CD4-positive, alpha-beta memory T cell (primary cell): ENCODE measurements around the gene APOL6. TPM values are rescaled to one million over a fixed set of nuclear protein-coding genes. Genes with fewer than 3 reads are reported as not detected.
"Not testable (repeated sequence)": the region's sequence is repeated elsewhere in the genome, so short reads cannot be mapped to it uniquely, and the experiment has no call there.

Experiments
- CTCF ChIA-PET: fragments of 350-600 bp; sonication (Branson Sonifier 250); formaldehyde crosslinking; loops from one replicate; lab custom pipeline; 2021; ENCODE audit warnings: inconsistent platforms; ENCODE audit not compliant: partially characterized antibody; lab: Charles Lee
- POLR2A ChIA-PET: fragments of 350-600 bp; sonication (Branson Sonifier 250); formaldehyde crosslinking; loops from one replicate; lab custom pipeline; 2021; ENCODE audit not compliant: partially characterized antibody; lab: Charles Lee
- DNase-seq, 5 donors: peaks; one replicate each; pipeline versions ENCODE4 v3.0.0 to v3.0.0-alpha.2; 2020 to 2022; ENCODE audit warnings: mixed read lengths in 1 of 5
- H3K27ac ChIP-seq: one replicate; pipeline ENCODE4 v1.7.0; 2013; ENCODE audit warnings: low read depth, low read length
- H3K27me3 ChIP-seq: 2 replicates; pipeline ENCODE4 v1.7.0; 2013; ENCODE audit warnings: mild to moderate bottlenecking, low read length, moderate library complexity; ENCODE audit not compliant: insufficient read depth
- H3K36me3 ChIP-seq: 2 replicates; pipeline ENCODE4 v1.7.0; 2013; ENCODE audit warnings: mild to moderate bottlenecking, low read length, moderate library complexity; ENCODE audit not compliant: insufficient read depth
- H3K4me1 ChIP-seq: 2 replicates; pipeline ENCODE4 v1.7.0; 2013; ENCODE audit warnings: mild to moderate bottlenecking, low read length, moderate library complexity; ENCODE audit not compliant: insufficient read depth
- H3K4me3 ChIP-seq, 2 donors: one replicate each; pipeline ENCODE4 v1.7.0; 2013; ENCODE audit warnings: low read length in 2 of 2, mild to moderate bottlenecking in 1 of 2
- H3K9me3 ChIP-seq, 2 donors: one replicate each; pipeline ENCODE4 v1.7.0; 2013; ENCODE audit warnings: low read length in 2 of 2, control low read depth in 1 of 2; ENCODE audit not compliant: control insufficient read depth in 1 of 2
- H3K27ac Mint-ChIP-seq, 7 donors: one replicate each; pipeline ENCODE4 v1.8.0; 2020 to 2021; ENCODE audit warnings: mixed read lengths in 7 of 7, mild to moderate bottlenecking in 6 of 7, inconsistent platforms in 3 of 7, moderate library complexity in 3 of 7
- H3K27me3 Mint-ChIP-seq, 2 donors: one replicate each; pipeline ENCODE4 v1.8.0; 2020 to 2021; ENCODE audit warnings: mixed read lengths in 2 of 2
- H3K36me3 Mint-ChIP-seq, 2 donors: one replicate each; pipeline ENCODE4 v1.8.0; 2020 to 2021; ENCODE audit warnings: mixed read lengths in 2 of 2, inconsistent platforms in 1 of 2, mild to moderate bottlenecking in 1 of 2
- H3K4me1 Mint-ChIP-seq, 4 donors: one replicate each; pipeline ENCODE4 v1.8.0; 2020 to 2021; ENCODE audit warnings: mixed read lengths in 4 of 4, mild to moderate bottlenecking in 1 of 4
- H3K4me3 Mint-ChIP-seq, 8 donors: one replicate each; pipeline ENCODE4 v1.8.0; 2020 to 2021; ENCODE audit warnings: mixed read lengths in 8 of 8, mild to moderate bottlenecking in 7 of 8, moderate library complexity in 6 of 8, inconsistent platforms in 3 of 8
- H3K9me3 Mint-ChIP-seq, 8 donors: one replicate each; pipeline ENCODE4 v1.8.0; 2020 to 2021; ENCODE audit warnings: mixed read lengths in 8 of 8, mild to moderate bottlenecking in 5 of 8, inconsistent platforms in 3 of 8, moderate library complexity in 1 of 8
- intact Hi-C: fragments of 100-400 bp; cut with micrococcal nuclease; formaldehyde crosslinking; loops from one replicate; pipeline ENCODE4 v1.15.1; 2023
- polyA plus RNA-seq, 2 donors: library from polyadenylated mRNA; unstranded; fragments of 300-500 nt; fragmentation: Illumina TruSeq; gene quantifications; one replicate each; pipeline ENCODE4 v1.2.3, GENCODE V29; 2021
- total RNA-seq, 2 experiments: library from RNA; stranded (reverse); gene quantifications; one replicate each; pipeline ENCODE4 v1.2.3, GENCODE V29; 2021

Gene APOL6
- total and polyA plus RNA-seq, 4 experiments from 2014 or later, result 8.5 to 52.0 (median 37.3) TPM

GRCh38 chr22:35699852-35700251 lies 51.6 kb downstream of the APOL6 start:
- POLR2A ChIA-PET, H3K4me3 ChIP-seq, CTCF ChIA-PET, H3K27me3 Mint-ChIP-seq, DNase-seq, H3K27me3 ChIP-seq, H3K9me3 ChIP-seq, H3K27ac ChIP-seq, H3K36me3 Mint-ChIP-seq, H3K9me3 Mint-ChIP-seq, H3K4me1 Mint-ChIP-seq, H3K27ac Mint-ChIP-seq, H3K36me3 ChIP-seq, H3K4me3 Mint-ChIP-seq, H3K4me1 ChIP-seq: not testable (repeated sequence)
- intact Hi-C loops, result loop anchor here (5.0 kb wide), 1 partner anchor 53 kb away; the partner anchor contains the start of gene APOL6

DNA sequence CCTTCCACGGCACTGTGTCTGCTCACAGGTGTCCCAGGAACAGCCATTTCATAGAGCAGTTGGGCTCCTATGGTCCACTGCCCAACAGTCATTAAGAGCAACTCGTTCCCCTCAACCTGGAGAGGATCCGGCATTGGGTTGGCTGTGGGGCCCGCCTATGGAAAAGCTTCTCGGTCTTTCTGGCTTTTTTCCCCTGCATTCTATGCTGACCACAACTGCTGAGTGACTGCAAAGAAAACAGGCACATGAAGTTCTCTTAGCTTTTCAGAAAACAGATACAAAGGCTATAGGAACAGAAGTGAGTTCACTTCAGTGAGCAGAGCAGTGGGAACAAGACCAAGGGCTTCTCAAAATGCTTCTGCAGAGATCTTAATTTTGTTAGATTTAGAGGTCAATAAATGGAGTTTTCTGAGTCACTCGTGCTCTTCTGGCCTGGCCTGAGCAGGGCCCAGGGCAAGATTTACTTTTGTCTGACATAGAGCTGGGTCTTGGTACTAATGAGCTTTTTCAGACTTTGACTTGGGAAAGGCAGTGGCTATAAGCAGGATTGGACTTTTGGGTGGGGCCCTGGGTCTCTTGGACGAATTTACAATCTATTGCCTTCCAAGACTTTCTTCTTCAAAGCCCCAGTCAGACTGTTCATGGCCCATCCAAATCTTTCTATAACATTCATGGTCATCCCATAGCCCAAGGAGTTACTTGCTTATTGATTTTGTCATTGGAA lies 55.8 kb downstream of the APOL6 start:
- ChIA-PET POLR2A (no interaction called here), CTCF (no interaction called here)
- H3K4me3 ChIP-seq, result no peak overlapping the region
- Mint-ChIP-seq H3K36me3 (no peaks in the 10 kb centered on the region), H3K4me1 (no peaks in the 10 kb centered on the region), H3K27me3 (no peaks in the 10 kb centered on the region), H3K4me3 (no peak overlapping the region), H3K27ac (no peak overlapping the region), H3K9me3 (no peaks in the 10 kb centered on the region)
- intact Hi-C loops, result loop anchor here (5.0 kb wide), 1 partner anchor 57 kb away; the partner anchor contains the start of gene APOL6
- no peaks in the 10 kb centered on the region for H3K4me1 ChIP-seq
- no peaks in the 10 kb centered on the region for H3K9me3 ChIP-seq
- H3K27me3 ChIP-seq, result no peaks in the 10 kb centered on the region
- no peak for DNase-seq
- no peaks in the 10 kb centered on the region for H3K36me3 ChIP-seq
- H3K27ac ChIP-seq, result no peak overlapping the region

- no peaks in the 10 kb centered on the region for H3K4me1 Mint-ChIP-seq
- intact Hi-C loops, result no loop called here
- CTCF ChIA-PET, result no interaction called here
Observed at GRCh38 chr22:35705141-35705540, 56.9 kb downstream of the APOL6 start.

GRCh38 chr22:35708453-35708852 lies 60.2 kb downstream of the APOL6 start:
- no peaks in the 10 kb centered on the region for H3K9me3 ChIP-seq
- H3K4me3 ChIP-seq, result no peak overlapping the region
- POLR2A ChIA-PET, result no interaction called here
- intact Hi-C loops, result no loop called here
- Mint-ChIP-seq H3K4me3 (no peak overlapping the region), H3K27ac (no peak overlapping the region), H3K9me3 (peaks cover 2 to 9% (median 6%) of the 10 kb centered on the region in 8 donors), H3K27me3 (peaks cover 4 to 5% of the 10 kb centered on the region in 2 donors), H3K36me3 (peaks cover 1 to 4% of the 10 kb centered on the region in 2 donors), H3K4me1 (no peaks in the 10 kb centered on the region)
- H3K27ac ChIP-seq, result no peak overlapping the region
- DNase-seq, result no peak
- CTCF ChIA-PET, result no interaction called here
- H3K36me3 ChIP-seq, result no peaks in the 10 kb centered on the region
- H3K27me3 ChIP-seq, result no peaks in the 10 kb centered on the region
- H3K4me1 ChIP-seq, result no peaks in the 10 kb centered on the region

More at GRCh38 chr22:35705141-35705540, 56.9 kb downstream of the APOL6 start:
- H3K27me3 Mint-ChIP-seq, result no peaks in the 10 kb centered on the region
- no peak overlapping the region for H3K4me3 ChIP-seq
- H3K4me3 Mint-ChIP-seq, result no peak overlapping the region
- no peak overlapping the region for H3K27ac ChIP-seq
- no peak overlapping the region for H3K27ac Mint-ChIP-seq
- H3K4me1 ChIP-seq, result no peaks in the 10 kb centered on the region
- no peaks in the 10 kb centered on the region for H3K36me3 ChIP-seq
- DNase-seq, result no peak
- H3K9me3 Mint-ChIP-seq, result no peaks in the 10 kb centered on the region
- no peaks in the 10 kb centered on the region for H3K27me3 ChIP-seq
- H3K36me3 Mint-ChIP-seq, result no peaks in the 10 kb centered on the region
- POLR2A ChIA-PET, result no interaction called here
- no peaks in the 10 kb centered on the region for H3K9me3 ChIP-seq

- Mint-ChIP-seq H3K4me3 (no peak overlapping the region), H3K27ac (no peak overlapping the region), H3K27me3 (peaks cover 8 to 9% of the 10 kb centered on the region in 2 donors), H3K36me3 (peaks cover 1 to 4% of the 10 kb centered on the region in 2 donors), H3K4me1 (no peaks in the 10 kb centered on the region), H3K9me3 (peaks cover 2 to 13% (median 6%) of the 10 kb centered on the region in 8 donors)
- Histone ChIP-seq H3K4me3 (no peak overlapping the region), H3K36me3 (no peaks in the 10 kb centered on the region), H3K27me3 (no peaks in the 10 kb centered on the region), H3K4me1 (no peaks in the 10 kb centered on the region), H3K27ac (no peak overlapping the region), H3K9me3 (no peaks in the 10 kb centered on the region)
- POLR2A ChIA-PET, result no interaction called here
- CTCF ChIA-PET, result no interaction called here
- DNase-seq, result no peak
- intact Hi-C loops, result no loop called here
Observed at GRCh38 chr22:35708917-35709316, 60.7 kb downstream of the APOL6 start.

DNA sequence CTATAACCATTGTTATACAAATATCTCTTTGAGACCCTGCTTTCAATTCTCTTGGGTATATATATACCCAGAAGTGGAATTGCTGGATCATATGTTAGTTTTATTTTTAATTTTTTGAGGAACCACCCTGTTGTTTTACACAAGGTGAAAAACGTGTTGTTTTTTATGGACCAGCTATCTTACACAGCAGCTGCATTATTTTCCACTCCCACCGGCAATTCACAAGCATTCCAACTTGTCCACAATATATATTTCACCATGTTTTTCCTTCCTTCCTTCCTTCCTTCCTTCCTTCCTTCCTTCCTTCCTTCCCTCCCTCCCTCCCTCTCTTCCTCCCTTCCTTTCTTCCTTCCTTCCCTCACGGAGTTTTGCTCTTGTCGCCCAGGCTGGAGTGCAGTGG lies 63.1 kb downstream of the APOL6 start:
- POLR2A ChIA-PET, result no interaction called here
- Mint-ChIP-seq H3K27me3 (peaks cover 14 to 19% of the 10 kb centered on the region in 2 donors), H3K4me3 (no peak overlapping the region), H3K36me3 (peaks cover 1 to 4% of the 10 kb centered on the region in 2 donors), H3K9me3 (peaks cover 2 to 13% (median 7%) of the 10 kb centered on the region in 8 donors), H3K4me1 (no peaks in the 10 kb centered on the region), H3K27ac (no peak overlapping the region)
- Histone ChIP-seq H3K9me3 (no peaks in the 10 kb centered on the region), H3K27me3 (no peaks in the 10 kb centered on the region), H3K36me3 (no peaks in the 10 kb centered on the region), H3K27ac (no peak overlapping the region), H3K4me1 (no peaks in the 10 kb centered on the region), H3K4me3 (no peak overlapping the region)
- intact Hi-C loops, result no loop called here
- DNase-seq, result no peak
- CTCF ChIA-PET, result no interaction called here

- H3K4me3 ChIP-seq, result no peak overlapping the region
- no peaks in the 10 kb centered on the region for H3K9me3 ChIP-seq
- peak overlapping the region in 1 of 7 donors; percentile 9 for H3K27ac Mint-ChIP-seq
- H3K4me1 ChIP-seq, result no peaks in the 10 kb centered on the region
- no peaks in the 10 kb centered on the region for H3K4me1 Mint-ChIP-seq
- peaks cover 1 to 4% of the 10 kb centered on the region in 2 donors for H3K36me3 Mint-ChIP-seq
- H3K27ac ChIP-seq, result no peak overlapping the region
- H3K36me3 ChIP-seq, result no peaks in the 10 kb centered on the region
- no peak overlapping the region for H3K4me3 Mint-ChIP-seq
- intact Hi-C loops, result no loop called here
- no peaks in the 10 kb centered on the region for H3K27me3 ChIP-seq
- peaks cover 14 to 22% of the 10 kb centered on the region in 2 donors for H3K27me3 Mint-ChIP-seq
- H3K9me3 Mint-ChIP-seq, result peaks cover 2 to 13% (median 7%) of the 10 kb centered on the region in 8 donors
- CTCF ChIA-PET, result no interaction called here
- DNase-seq, result no peak
- POLR2A ChIA-PET, result no interaction called here
Observed at GRCh38 chr22:35712672-35713071, 64.4 kb downstream of the APOL6 start.
